ENCODE data around the gene CAMSAP2.

Gene CAMSAP2

DNA sequence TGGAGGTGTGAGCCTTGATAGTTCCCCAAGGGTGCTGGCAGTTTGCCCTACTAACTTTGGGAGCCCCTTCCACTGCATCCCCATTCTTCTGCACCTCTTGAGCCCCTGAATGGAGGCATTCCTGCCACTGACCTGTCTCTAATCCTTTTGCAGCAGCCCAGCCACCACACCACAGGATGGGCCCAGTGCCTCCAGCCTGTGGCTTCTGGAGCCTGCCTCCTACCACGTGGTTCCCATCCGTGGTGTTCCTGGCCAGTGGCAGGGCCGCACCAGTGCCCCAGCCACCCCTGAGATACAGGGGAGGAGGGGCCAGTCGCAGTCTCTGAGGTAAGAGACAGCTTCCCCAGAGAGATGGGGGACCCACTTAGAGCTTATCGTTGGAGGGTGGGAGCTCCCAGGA, 170.4 kb downstream of the CAMSAP2 start:
- no peak for DNase-seq (ENCODE audit: low read depth)
- H3K4me3 ChIP-seq (ENCODE audit: control insufficient read depth, low read depth, low read length): no peak overlapping the region
- TF ChIP-seq, protein P1, sequence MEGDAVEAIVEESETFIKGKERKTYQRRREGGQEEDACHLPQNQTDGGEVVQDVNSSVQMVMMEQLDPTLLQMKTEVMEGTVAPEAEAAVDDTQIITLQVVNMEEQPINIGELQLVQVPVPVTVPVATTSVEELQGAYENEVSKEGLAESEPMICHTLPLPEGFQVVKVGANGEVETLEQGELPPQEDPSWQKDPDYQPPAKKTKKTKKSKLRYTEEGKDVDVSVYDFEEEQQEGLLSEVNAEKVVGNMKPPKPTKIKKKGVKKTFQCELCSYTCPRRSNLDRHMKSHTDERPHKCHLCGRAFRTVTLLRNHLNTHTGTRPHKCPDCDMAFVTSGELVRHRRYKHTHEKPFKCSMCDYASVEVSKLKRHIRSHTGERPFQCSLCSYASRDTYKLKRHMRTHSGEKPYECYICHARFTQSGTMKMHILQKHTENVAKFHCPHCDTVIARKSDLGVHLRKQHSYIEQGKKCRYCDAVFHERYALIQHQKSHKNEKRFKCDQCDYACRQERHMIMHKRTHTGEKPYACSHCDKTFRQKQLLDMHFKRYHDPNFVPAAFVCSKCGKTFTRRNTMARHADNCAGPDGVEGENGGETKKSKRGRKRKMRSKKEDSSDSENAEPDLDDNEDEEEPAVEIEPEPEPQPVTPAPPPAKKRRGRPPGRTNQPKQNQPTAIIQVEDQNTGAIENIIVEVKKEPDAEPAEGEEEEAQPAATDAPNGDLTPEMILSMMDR (conservative IDR thresholded peaks at IDR 0.05; ENCODE audit: control insufficient read depth, insufficient read depth, low read depth, low read length): no peak

DNA sequence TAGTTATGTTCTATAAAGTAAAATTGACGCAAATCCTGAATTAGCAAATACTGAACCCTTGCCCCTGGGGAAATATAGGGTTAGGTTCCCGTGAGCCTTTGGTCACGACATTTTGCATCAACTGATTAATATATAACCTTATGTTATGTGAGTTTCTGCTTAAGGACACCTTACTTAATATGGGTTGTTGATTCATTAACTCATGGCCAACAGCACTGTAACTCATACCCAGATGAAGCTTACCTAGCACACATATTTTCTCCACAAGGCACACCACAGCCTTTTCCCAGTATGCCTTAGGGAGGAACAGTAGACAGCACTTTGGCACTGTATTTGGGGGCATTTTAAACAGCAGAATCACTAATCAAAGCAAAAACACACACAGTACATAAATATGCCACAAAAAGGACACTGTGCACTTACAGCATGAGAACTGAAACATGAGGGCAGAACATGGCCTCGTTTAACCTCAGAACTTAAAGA, 171.1 kb downstream of the CAMSAP2 start:
- no peak overlapping the region for H3K4me3 ChIP-seq (ENCODE audit: control insufficient read depth, low read depth, low read length)
- TF ChIP-seq, protein P1 (conservative IDR thresholded peaks at IDR 0.05; ENCODE audit: control insufficient read depth, insufficient read depth, low read depth, low read length): no peak
- no peak for DNase-seq (ENCODE audit: low read depth)
